SK-N-MC (cell line): ENCODE measurements around the gene FGF14.

Experiments used
- EZH2 ChIP-seq: fragments of 200-600 bp; sonication (generic); IDR thresholded peaks from one replicate; pipeline ENCODE4 v1.6.1; 2017; ENCODE audit warnings: antibody characterized with exemption
- FOXP2 ChIP-seq: optimal IDR thresholded peaks from 2 replicates; pipeline ENCODE3; 2011; ENCODE audit warnings: mild to moderate bottlenecking, moderate library complexity; ENCODE audit not compliant: insufficient read depth; ENCODE audit errors: extremely low read length, control extremely low read depth
- POLR2AphosphoS5 ChIP-seq: IDR thresholded peaks from 2 replicates; pipeline ENCODE4 v1.6.1; 2012; ENCODE audit warnings: mild to moderate bottlenecking, low read depth, low read length, borderline replicate concordance

GRCh38 chr13:102139626-102140025, 262.2 kb downstream of the FGF14 start:
- TF ChIP-seq POLR2AphosphoS5 (no peak), EZH2 (no peak), FOXP2 (no peak)
